GM23248 (cell line): ENCODE results near the gene AGAP1.

Source experiments
- EZH2 ChIP-seq: fragments of 200-600 bp; sonication (generic); IDR thresholded peaks from 2 replicates; pipeline ENCODE4 v1.6.1; 2018; ENCODE audit warnings: antibody characterized with exemption, mild to moderate bottlenecking; ENCODE audit not compliant: insufficient read depth, poor library complexity, severe bottlenecking
- EZH2phosphoT487 ChIP-seq: fragments of 200-600 bp; sonication (generic); IDR thresholded peaks from 2 replicates; pipeline ENCODE4 v1.6.1; 2018; ENCODE audit warnings: antibody characterized with exemption, moderate library complexity, mild to moderate bottlenecking, low read depth; ENCODE audit not compliant: insufficient read depth

DNA sequence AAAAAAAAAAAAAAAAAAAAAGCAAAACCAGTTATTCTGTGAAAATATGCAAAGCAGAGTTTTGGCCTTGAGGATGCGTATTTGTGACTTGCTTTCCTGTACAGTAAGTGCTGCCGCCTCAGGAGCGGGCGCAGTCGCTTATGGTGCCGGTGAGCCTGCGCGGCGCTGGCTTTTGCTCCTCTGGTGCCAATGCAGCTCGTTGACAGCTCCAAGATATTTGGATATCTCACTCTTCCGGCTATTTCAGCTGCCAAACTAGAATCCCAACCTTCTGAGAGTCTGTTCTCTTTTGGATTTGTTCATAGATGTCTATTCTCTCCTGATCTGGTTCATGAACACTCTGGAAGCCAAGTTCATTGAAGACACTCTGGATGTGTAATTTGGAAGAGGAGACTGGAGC lies 184.1 kb downstream of the AGAP1 start:
- TF ChIP-seq EZH2 = no peak
- TF ChIP-seq EZH2phosphoT487 = no peak
